ENCODE data around the gene LRRC8A. TPM values are rescaled to one million over a fixed set of nuclear protein-coding genes. Genes with fewer than 3 reads are reported as not detected.
A peak's percentile ranks its signal among the peaks of the same experiment; 100 is the strongest.
"Not testable (repeated sequence)": the region's sequence is repeated elsewhere in the genome, so short reads cannot be mapped to it uniquely, and the experiment has no call there.

The LRRC8A gene
- total RNA-seq = 67.2 TPM

- intact Hi-C loops (cut with DNase I) = loop anchor here (5.0 kb wide), 1 partner anchor 35 kb away; no protein-coding TSS in a partner anchor
- peak; percentile 95 for ATAC-seq
- DNase-seq (ENCODE audit: low spot score) = peak; percentile 99
Observed at GRCh38 chr9:128881884-128882676, at the start of gene LRRC8A, which contains the start of gene KYAT1. Gene LRRC8A (plus strand): TSS chr9:128882133. CDS start chr9:128907165, 25,032 bp downstream. Gene KYAT1 (minus strand): TSS chr9:128881950. CDS start chr9:128845405, 36,545 bp downstream.

DNA sequence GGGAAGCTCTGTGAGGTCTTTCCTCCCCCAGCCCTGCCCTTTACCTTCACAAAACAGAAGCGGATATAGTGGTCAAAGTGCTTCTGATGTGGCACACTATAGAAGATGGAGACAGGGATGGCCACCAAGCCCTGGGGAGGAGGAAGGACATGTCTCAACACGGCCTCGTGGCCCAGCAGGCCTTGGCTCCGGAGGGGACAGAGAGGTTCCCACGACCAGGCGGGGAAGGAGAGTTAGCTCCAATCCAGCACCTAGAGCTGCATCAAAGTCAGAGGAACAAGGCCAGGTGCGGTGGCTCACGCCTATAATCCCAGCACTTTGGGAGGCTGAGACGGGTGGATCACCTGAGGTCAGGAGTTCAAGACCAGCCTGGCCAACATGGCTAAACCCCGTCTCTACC lies 48.2 kb upstream of the LRRC8A start:
- intact Hi-C loops (cut with DNase I) = no loop called here
- ATAC-seq = no peak
- DNase-seq (ENCODE audit: low spot score) = no peak

DNA sequence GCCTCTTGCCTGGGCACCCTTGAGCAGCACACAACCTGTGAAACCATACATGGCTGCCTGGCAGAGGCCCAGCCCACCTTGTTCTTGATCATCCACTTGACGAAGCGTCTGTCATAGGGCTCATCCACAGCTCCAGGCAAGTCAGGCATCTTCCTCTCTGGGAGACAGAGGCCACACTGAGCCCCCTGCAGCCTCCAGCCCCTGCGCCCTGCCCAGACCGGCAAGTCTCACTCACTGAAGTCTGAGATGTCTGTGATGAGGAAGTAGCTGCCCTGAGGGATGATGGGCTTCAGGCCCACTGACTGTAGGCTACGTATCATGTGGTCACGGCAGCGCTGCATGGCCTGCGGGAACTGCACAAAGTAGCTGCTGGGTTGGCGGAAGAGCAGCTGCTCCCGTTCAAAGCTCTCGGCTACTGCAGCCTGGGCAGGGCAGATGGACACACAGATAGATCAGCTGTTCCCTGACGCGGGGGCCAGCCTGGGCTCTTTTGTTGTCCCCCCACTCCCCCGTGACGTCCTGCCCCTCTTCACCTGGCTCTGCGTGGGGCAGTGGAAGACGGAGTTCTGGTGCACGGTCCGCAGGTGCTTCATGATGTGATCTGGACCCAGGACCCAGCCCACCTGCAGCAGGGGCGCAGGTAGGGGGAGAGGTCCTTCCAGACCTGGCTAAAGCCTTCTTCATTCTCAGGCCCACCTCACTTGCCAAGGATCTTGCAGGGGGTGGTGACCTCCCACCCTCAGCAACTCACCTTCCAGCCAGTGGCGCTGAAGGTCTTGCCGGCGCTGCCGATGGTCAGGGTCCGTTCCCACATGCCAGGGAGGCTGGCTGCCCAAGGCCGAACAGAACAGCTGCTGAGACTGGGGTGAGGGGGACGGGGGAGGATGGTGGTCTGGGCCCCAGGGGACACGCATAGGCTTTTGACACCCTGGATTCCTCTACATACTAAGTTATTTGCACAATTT lies 46.4 kb upstream of the LRRC8A start:
- intact Hi-C loops (cut with DNase I) = no loop called here
- no peak for ATAC-seq
- DNase-seq (ENCODE audit: low spot score) = no peak

- intact Hi-C loops (cut with DNase I) = no loop called here
- ATAC-seq (no peak), DNase-seq (ENCODE audit: low spot score) (no peak)
Observed at GRCh38 chr9:128836509-128837145, 45.3 kb upstream of the LRRC8A start.

- ATAC-seq (no peak), DNase-seq (ENCODE audit: low spot score) (no peak)
- intact Hi-C loops (cut with DNase I) = no loop called here
Observed at GRCh38 chr9:128838338-128838737, 43.6 kb upstream of the LRRC8A start.

GRCh38 chr9:128840524-128840923 lies 41.4 kb upstream of the LRRC8A start:
- DNase-seq (ENCODE audit: low spot score) (no peak), ATAC-seq (no peak)
- intact Hi-C loops (cut with DNase I) = no loop called here

GRCh38 chr9:128841694-128842492 lies 40.0 kb upstream of the LRRC8A start:
- DNase-seq (ENCODE audit: low spot score) (no peak), ATAC-seq (no peak)
- intact Hi-C loops (cut with DNase I) = no loop called here

- not testable (repeated sequence) for DNase-seq (ENCODE audit: low spot score)
Observed at GRCh38 chr9:128843171-128843570, 38.8 kb upstream of the LRRC8A start.

GRCh38 chr9:128845186-128845931 lies 36.6 kb upstream of the LRRC8A start:
- no peak for ATAC-seq

More at GRCh38 chr9:128843171-128843570, 38.8 kb upstream of the LRRC8A start:
- intact Hi-C loops (cut with DNase I); ATAC-seq: not testable (repeated sequence)

GRCh38 chr9:128846680-128847030 lies 35.3 kb upstream of the LRRC8A start:
- DNase-seq (ENCODE audit: low spot score) (no peak), ATAC-seq (no peak)
- intact Hi-C loops (cut with DNase I) = no loop called here

More at GRCh38 chr9:128845186-128845931, 36.6 kb upstream of the LRRC8A start:
- no peak for DNase-seq (ENCODE audit: low spot score)
- intact Hi-C loops (cut with DNase I) = no loop called here

DNA sequence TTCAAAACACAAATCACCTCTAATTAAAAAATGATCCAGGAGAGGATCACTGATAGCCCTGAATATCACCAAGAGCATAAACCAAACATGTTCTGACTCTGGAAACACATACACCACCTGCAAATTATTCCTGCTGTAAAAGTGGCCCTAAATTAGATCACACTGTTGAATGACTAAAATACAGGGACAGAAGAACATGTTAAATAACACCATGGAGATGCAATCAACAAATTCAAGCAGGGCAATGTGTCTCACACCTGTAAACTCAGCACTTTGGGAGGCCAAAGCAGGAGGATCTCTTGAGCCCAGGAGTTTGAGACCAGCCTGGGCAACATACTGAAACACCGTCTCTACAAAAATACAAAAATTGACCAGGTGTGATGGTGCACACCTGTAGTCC lies 34.1 kb upstream of the LRRC8A start:
- intact Hi-C loops (cut with DNase I) = no loop called here
- DNase-seq (ENCODE audit: low spot score) (no peak), ATAC-seq (no peak)

GRCh38 chr9:128851024-128851423 lies 30.9 kb upstream of the LRRC8A start:
- intact Hi-C loops (cut with DNase I); ATAC-seq; DNase-seq (ENCODE audit: low spot score): not testable (repeated sequence)

DNA sequence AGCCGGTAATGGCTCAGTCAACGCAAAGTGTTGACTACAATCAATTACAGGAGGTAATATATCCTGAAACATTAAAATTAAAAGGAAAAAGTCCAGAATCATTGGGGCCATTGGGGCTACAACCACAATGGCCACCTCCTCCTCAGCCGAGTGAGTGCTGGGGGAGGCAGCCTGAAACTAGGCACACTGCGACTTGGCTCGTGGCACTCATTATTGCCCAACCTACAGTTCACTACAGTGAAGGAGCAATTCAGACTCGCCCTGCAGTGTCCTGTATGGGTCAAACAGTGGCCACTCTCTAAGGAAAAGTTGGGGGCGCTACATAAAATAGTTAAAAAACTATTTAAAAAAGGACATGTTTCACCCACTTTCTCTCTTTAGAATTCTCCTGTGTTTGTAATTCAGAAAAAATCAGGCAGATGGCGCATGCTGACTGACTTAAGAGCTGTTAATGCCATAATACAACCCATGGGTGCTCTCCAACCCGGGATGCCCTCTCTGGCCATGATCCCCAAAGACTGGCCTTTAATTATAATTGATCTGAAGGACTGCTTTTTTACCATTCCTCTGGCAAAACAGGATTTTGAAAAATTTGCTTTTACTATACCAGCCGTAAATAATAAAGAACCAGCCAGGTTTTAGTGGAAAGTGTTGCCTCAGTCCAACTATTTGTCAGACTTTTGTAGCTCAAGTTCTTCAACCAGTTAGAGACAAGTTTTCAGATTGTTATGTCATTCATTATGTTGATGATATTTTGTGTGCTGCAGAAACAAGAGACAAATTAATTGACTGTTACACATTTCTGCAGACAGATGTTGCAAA lies 29.9 kb upstream of the LRRC8A start:
- DNase-seq (ENCODE audit: low spot score) = not testable (repeated sequence)

DNA sequence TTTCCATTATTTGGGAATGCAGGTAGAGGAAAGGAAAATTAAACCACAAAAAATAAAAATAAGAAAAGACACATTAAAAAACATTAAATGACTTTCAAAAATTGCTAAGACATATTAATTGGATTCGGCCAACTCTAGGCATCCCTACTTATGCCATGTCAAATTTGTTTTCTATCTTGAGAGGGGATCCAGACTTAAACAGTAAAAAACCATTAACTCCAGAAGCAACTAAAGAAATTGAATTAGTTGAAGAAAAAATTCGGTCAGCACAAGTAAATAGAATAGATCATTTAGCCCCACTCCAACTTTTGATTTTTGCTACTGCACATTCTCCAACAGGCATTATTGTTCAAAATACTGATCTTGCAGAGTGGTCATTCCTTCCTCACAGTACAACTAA lies 29.3 kb upstream of the LRRC8A start:
- DNase-seq (ENCODE audit: low spot score); intact Hi-C loops (cut with DNase I): not testable (repeated sequence)

More for the DNA sequence above, 29.9 kb upstream of the LRRC8A start:
- intact Hi-C loops (cut with DNase I); ATAC-seq: not testable (repeated sequence)

GRCh38 chr9:128854454-128854853 lies 27.5 kb upstream of the LRRC8A start:
- DNase-seq (ENCODE audit: low spot score); ATAC-seq; intact Hi-C loops (cut with DNase I): not testable (repeated sequence)

More for the DNA sequence above, 29.3 kb upstream of the LRRC8A start:
- not testable (repeated sequence) for ATAC-seq

DNA sequence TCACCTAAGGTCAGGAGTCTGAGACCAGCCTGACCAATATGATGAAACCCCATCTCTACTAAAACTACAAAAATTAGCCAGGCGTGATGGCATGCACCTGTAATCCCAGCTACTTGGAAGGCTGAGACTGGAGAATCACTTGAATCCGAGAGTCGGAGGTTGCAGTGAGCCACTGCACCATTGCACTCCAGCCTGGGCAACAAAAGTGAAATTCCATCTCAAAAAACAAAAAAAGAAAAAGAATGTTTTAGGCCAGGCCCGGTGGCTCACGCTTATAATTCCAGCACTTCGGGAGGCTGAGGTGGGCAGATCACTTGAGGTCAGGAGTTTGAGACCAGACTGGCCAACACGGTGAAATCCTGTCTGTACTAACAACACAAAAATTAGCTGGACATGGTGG lies 23.5 kb upstream of the LRRC8A start:
- DNase-seq (ENCODE audit: low spot score); intact Hi-C loops (cut with DNase I); ATAC-seq: not testable (repeated sequence)

- DNase-seq (ENCODE audit: low spot score) (no peak), ATAC-seq (no peak)
- intact Hi-C loops (cut with DNase I) = loop anchor here (5.0 kb wide), 1 partner anchor 66 kb away; no protein-coding TSS in a partner anchor
Observed at GRCh38 chr9:128860937-128861336, 21.0 kb upstream of the LRRC8A start.

Measured in sciatic nerve (tissue), 2 donors.